GM18858 (cell line): ENCODE results near the gene SIRT7.

Experiments
- ATAC-seq: cut with Tn5 transposase; IDR thresholded peaks from one replicate; pipeline ENCODE4 v1.9.1; 2021; ENCODE audit not compliant: unreplicated experiment

Gene SIRT7

DNA sequence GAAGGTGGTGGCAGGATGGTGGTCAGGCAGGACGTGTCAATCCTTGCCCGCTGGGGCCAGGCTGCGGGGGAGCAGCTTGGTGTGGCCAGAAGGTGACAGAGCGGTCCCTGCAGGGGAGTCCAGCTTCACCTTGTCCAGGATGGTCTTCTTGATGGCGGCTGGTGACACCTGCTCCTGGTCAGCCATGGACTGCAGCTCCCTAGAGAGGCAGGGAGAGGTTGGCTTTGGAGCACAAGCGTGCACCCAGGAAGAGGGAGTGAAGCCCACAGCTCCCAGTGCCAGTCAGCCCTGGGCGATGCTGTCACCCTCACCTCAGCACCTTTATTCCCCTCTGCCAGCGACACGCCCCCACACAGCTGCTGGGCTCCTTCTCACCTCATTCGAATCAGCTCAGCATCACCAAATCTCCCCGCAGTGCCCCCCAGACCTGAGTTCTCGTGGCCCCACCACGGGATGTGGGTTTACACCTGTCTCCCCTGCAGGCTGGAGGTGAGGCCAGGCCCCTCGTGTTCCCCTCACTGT lies 15.3 kb upstream of the SIRT7 start:
- no peak for ATAC-seq

DNA sequence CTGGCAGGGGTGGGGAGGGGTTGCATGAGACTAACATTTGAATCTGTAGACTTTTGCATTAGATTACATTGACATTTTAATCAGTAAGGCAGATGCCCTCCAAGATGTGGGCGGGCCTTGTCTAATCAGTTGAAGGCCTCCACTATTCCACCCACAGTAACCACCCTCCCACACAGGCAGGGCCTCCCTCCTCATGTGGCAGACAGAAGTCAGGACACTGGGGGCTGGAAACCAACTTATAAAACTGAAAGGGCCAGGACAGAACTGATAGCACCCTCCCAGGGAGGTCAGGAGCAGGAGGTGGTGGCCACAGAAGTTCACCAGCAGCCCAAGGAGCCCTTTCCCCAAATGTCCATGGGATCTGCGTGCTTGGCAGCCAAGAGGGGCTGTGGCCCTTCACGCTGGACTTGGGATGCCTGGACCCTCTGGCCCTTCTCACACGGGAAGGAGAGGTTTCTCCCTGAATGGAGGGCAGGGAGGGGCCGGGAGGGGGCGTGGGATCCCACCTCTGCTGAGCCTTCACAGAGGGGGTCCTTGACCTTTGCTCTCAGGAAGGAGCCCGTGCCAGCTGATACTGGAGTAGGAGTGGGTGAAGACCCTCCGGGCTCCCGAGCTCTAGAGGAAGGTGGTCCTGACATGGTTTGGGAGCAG lies 14.5 kb upstream of the SIRT7 start:
- ATAC-seq = no peak

DNA sequence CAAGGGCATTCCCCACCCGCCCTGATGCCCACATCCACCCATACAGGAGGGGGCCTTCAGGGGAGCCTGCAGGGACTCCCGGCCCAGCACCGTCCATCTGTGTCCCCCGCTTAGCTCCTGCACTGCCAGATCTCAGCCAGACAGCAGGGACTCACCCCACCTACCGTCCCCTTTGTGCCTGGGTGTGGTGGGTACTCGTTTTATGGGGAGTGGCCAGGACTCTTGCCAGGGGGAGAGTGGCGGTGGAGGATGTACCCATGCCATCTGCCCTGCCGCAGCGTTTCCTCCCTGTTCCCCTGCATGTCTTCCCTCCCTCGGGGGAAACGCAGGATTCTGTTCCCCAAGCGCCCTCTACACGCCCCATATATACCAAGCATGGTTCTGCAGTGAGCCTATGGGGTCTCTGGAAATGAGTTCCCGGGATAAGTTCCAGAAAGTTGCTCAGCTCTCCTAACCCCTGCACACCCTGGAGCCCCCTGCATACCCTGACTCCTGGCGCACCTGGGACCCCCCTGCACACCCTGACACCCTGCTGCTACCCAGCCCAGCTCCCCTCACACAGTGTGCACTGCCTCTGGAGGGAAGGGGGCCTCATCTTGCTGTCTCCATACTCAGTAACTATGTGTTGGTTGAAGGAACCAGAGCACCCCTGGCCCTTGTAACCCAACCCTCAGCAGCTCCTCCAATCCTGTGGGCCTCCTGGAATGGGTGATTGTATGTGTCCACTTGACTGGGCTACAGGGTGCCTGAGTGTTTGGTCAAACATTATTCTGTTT lies 13.8 kb upstream of the SIRT7 start:
- no peak for ATAC-seq

DNA sequence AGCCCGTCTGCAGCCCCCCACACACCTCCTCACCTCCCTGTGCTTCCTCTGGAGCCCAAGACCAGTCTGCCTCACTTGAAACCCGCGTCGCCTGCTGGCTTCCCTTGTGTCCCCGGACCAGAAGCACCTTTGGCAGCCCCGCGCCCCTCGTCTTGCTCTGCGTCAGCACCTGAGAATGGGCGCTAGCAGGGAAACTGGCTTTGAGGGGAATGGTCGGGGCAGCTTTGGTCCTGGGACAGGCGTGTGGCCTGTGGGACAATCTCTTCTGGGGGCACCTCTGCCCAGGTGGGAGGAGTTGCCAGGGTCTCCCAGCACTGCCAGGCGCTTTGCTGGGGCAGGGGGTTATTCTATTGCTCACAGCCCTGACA lies 13.2 kb upstream of the SIRT7 start:
- ATAC-seq = no peak

DNA sequence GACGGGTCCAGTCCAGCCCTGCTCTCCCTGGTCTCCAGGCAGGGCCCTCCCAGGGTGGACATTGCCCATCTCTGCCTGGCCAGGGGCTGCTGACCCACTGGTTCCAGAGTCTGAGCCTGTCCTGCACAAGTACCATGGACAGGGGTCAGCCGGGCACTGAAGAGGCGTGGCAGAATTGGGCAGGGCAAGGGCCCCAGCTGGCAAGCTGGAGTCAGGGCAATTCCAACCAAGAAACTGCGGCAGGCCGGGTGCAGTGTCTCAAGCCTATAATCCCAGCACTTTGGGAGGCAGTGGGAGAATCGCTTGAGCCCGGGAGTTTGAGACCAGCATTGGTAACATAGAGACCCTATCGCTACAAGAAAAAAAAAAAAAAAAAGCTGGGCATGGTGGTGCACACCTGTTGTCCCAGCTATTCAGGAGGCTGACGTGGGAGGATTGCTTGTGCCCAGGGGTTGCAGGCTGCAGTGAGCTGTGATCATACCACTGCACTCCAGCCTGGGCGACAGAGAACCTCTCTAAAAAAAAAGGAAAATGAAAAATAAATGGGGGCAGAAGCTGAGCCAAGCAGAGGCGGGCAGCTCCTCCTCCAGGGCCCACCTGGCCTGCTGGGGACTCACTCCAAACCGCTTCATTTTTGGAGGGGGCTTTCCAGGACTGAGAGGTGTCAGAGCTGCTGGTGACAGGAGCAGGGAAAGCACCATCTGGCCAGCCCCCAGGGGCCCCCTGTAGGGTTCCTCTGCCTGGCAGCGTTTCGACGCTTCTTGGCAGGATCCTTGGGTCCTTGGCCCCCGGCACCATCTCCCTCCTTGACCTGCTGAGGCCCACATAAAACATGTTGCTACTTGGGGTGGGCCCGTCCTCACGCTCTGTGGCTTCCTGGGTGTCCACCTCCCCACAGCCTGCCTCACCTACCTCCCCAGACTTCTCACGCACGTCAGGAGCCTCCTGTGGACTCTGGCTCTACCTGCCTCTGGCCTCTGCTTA lies 12.5 kb upstream of the SIRT7 start:
- no peak for ATAC-seq

DNA sequence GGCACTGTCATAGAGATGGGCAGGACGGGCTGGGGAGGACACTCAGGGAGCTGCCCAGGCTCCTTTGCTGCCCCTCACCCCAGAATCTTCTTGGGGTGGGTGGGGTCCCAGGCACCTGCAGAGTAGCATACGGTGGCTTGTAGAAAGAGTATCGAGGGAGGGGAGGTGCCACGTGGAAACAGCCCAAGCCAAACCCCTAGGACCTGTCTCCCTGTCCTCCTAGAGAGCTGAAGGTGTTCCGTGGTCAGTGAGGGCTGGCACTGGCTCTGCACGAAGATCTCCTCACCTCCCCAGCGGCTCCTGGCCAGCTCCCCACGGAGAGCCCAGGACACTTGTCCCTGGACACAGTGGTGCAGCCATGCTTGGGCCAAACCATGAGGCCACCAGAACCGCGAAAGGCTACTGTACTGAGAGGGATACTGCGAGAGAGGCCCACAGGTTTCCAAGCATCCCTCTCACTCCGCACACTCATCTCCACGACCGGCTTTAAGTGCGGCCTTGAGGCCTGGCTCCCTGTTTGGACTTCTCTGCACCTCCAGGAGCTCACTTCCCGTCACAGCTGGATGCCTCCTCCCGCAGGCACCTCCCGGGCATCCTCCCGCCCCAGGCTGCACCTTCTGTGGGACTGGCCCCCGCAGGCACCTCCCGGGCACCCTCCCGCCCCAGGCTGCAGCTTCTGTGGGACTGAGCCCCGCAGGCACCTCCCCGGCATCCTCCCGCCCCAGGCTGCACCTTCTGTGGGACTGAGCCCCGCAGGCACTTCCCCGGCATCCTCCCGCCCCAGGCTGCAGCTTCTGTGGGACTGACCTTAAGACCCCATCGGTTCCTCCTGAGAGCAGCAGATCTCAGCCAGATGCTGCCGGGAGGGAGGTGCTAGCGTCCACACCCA lies 11.5 kb upstream of the SIRT7 start:
- ATAC-seq = no peak

DNA sequence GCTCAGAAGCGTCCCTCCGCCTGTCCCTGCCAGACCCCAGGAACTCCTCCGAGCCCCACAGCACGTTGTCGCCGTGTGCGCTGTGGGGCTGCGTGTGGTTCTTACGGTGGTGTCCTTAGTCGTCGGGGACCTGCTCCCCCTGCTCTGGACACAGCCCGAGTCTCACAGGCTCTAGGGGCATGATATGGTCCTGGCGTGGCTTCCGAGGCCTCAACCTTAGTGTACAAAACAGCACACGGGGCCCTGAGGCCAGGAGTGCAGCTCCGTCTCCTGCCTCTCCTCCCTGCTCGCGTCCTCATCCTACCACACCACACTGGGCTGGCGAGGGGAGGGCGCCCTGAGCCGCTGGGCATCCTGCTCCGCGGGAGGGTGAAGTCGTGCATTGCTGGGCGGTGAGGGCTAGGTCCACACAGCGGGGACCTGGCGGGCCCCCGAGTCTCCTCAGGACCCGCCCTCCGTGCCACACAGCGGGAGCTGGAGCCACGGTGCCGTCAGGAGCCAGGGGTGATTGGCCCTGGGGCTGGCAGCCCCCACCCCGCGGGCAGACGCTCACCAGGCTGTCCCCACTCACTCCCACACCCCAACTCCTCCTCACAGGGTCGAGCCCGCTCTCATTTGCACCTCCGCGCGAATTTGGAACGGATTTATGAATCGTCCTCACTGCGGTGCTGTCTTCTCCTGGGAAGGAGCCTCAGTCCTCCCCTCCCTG lies 10.7 kb upstream of the SIRT7 start:
- ATAC-seq = no peak

DNA sequence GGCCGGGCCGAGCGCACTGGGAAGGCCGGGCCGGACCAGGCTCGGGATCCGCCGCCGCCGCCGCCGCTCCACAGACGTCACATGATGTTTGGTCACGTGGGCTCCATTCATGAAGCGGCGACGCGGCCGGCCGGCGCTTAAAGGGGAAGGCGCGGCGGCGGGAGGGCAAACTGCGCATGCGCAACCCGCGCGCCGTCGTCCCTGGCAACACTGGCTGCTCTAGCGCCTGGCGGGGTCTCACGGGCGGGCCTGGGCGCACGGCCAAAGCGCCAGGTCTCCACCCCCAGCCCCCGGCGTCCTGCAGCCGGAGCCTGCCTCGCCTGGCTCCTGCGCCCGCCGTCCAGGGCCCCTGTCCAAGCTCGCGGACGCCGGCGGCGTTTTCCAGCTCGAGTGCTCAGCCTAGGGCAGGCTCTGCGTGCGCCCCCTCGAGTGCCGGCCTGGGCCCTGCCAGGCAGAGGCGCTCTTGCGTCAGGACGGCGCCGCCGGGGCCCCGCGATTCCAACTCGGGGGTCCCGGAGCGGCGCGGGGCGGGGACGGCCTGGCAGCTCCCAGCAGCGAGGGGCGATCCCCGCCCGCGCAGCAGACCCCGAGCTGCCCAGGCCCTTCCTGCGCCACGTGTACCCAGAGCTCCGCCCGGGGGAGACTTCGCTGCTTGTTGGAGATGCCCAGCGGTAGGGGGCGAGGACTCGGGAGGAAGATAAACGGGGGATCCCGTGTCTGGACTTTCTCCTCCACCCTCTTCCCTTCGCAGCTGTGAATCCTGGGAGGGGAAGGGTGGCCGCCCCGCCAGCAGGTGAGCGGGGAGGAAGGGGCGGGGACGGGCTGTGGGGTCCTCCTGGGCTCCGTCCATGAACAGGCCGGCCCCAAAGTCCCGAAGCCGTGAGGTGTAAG lies 9.9 kb upstream of the SIRT7 start, which contains the start of gene MAFG:
MAFG (minus strand) TSS at position 83 of the 891 bp plus-strand sequence. CDS start 4,550 bp downstream, outside the sequence.
- ATAC-seq = peak; percentile 73

DNA sequence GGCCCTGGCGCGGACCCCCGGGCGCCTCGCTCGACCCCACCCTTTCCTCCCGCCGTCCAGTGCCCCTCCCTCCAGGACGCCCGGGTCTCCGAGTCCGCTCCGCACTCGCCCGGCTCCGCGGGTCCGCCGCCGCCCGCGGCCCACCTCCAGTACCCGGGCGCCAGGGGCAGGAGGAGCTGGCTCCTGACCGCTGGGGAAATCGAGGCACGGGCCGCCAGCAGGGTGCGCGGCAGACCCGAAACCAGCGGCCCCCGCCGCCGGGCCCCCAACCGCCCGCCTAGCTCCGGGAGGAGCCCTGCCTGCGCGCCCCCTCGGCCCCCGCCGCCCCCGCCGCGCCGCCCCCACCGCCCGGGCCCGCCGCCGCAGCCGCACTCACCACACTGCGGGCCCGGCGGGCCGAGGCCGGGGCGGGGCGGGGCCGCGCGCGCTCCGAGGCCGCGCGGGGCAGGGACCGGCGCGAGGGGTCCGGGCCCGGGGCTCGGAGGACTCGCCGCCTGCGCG lies 9.2 kb upstream of the SIRT7 start:
- ATAC-seq = no peak

DNA sequence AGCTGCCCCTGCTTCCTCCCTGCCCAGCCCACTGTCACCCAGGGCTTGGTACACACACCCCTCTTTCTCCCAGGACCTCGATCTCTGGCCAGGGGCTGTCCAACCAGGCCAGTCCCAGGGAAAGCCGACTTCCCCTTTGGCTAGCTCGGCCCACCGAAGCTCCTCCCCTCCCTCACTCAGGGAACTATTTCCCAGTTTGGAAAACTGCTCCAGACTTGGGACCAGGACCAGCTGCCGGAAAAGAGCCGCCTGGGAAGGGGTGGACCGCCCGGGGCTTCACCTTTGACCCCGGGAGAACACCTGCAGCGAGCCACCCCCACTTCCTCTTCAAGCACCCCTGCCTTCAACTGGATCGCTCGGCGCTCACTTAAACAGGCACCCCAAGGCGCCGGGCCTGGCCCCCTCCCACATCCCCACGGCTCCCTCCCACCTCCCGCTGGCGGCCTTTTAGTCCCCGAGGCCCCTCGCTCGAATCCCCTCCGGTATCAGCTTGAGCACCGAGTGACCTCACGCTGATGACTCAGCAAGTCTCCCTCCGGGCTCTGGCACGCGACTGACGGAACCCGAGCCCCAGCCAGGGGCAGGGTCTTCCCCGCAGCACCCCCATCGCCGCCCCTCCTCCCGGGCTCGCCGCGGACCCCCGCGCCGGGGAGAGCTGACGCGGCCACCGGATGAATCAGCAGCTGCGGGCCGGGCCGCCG lies 8.6 kb upstream of the SIRT7 start:
- ATAC-seq = peak; percentile 17

DNA sequence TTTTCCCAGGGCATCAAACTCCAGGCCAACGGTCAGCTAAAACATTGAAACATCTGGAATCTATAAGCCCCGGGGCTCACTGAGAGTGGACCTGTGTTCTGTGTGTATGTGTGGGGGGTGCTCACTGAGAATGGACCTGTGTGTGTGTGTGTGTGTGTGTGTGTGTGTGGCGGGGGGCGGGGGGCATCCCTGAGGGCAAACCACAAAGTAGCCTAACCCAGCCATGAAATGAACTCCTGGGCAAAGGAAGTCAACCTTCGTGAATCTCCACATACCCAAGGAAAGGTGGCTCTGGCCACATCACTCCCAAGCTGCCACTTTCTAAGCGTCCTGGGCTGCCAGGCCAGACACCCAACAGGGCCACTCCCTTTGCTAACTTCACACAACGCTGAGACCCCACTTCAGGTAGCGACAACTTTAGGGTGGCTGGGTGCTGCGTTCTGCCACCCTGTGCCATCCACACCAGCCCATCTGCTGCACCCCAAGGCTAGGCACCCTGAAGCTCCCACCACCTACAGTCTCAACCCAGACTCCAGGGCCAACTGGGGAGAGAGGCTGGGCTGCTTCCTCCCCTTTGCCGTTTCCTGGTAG lies 8.0 kb upstream of the SIRT7 start:
- no peak for ATAC-seq

DNA sequence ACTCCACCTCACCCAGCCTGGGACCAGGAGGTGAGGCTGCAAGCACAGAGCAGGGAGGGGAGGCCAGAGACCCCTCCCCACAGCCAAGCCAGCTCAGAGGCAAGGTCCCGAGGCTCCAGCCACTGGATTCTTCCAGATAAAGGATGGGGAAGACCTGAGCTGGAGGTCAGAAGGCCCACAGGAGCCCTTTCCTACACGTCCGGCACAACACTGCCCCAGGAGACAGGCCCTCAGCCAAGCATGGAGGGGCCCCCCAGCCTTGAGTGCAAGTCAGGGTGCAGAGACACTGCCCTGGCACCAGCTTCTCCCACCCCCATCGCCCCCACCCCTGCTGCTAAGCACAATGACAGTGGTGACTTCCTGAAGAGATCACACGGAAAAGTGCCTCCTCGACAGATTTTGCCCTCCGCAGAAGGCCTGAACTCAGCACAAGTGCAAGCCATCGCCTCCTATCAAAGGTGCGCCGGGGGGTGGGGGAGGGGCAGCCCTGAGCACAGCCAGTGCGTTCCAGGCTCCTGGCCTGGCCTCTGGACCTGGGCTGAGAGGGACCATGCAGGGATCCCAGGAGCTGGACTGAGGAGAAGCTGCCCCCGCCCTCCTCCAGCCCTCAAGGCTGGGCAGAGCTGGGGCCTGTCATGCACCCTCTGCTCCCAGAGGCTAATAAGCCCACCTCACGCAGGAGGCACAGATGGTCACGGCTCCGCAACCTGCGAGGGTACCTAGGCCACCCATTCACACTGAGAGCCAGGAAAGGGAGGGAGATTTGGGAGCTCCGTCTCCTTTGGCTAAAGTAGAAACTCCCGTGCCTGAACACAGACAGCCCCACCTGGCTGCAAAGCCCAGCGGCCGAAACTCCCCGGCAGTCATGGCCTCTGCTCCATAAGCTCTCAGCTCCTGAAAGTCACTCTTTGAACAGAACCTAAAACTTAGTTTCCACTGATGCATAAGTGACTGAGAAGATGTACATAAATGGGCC lies 6.9 kb upstream of the SIRT7 start:
- ATAC-seq = no peak

DNA sequence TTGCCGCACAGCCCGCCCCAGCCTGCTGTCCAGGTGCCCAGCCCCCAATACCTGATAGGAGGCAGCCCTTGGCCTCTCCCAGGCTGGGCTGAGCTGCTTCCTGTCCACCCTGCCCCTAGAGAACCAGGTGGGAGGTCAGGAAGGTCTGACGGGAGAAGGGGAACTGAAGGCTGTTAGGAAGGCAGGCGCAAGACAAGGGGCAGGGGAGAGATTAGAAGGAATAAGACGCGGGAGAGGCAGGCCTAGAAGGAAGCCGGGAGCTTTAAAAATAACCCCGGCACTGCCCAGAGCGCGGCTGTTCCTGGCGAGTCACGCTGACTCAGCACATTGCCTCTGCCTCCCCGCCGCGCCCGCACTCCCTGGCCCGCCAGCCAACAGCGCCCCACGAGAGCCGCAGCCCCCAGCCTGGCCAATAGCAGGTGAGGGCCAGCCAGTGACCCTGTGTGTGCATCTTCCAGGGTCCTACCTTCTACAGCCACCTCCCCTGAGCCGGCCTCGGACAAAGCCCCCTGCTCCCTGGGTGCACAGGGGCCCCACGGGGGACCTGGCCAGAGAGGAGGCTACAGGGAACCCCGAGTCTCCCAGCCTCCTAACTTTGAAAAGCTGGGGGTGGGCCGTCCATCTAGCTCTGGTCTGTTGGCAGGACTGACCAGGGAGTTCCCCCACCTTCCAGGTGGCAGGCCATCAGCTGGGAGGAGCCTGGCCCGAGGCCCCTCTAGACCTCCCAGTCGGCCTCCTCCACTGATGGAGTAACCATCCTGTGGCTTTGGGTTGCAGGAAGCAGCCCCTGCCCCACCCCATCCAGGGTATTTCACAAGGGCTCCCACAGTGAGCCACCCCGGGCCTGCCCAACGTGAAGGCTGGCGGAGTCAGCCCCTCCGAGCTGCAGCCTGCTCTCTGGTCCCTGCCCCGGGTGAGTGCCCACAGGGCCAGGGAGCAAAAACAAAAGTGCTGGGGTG lies 5.6 kb upstream of the SIRT7 start:
- ATAC-seq = no peak

DNA sequence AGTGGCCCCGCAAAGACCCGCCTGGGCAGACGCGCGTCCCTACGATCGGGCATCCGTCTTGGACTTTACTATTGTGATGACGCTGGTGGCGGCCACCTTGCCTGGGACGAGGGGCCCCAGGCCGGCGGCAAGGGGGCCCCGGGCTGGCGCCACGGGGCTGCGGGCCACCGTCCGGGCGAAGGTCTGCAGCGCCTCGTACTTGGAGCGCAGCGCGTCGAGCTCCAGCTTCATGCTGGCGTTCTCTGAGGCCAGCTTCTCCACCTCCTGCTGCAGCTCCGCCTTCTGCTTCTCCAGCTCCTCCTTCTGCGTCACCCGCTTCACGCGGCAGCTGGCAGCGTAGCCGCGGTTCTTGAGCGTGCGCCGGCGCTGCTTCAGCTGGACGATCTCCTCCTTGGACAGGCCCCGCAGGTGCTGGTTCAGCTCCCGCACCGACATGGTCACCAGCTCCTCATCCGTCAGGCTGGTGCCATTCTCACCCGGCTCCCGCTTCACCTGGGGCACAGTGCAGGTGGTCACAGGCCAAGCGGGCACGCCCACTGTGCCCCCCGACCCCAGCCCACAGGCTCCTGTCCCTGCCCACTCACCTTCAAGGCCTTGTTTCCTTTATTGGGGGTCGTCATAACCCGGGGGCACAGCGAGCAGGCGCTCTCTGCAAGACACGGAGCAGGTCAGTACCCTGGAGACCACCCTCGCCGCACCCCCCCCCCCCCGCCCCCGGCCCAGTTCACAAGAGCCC lies 4.8 kb upstream of the SIRT7 start:
- ATAC-seq = no peak
